ENCODE results near the gene AANAT.

AANAT gene

DNA sequence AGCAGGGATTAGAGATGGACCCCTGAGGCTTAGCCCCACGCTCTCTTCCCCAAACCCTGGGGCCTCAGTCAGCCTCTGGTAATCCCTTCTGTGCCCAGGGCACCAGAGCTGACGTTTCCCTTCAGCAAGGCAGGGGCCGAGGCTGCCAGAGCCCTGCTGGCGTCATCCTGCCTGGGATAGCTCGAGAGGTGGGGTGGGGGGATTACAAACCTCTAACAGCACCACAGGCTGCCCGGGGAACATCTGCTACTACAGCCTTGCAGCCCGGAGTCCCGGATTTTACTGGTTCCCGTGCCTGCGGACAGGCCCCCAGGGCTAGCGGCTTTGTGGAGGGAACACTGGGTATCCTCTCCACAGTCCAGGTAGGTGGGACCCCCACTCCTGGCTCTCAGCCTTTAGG is at the start of gene AANAT:
Gene AANAT, plus strand, starts transcription at position 238 of the 400 bp plus-strand sequence. CDS start 1,144 bp downstream, outside the sequence.
- DNase-seq (ENCODE audit: low read depth, low spot score): no peak

DNA sequence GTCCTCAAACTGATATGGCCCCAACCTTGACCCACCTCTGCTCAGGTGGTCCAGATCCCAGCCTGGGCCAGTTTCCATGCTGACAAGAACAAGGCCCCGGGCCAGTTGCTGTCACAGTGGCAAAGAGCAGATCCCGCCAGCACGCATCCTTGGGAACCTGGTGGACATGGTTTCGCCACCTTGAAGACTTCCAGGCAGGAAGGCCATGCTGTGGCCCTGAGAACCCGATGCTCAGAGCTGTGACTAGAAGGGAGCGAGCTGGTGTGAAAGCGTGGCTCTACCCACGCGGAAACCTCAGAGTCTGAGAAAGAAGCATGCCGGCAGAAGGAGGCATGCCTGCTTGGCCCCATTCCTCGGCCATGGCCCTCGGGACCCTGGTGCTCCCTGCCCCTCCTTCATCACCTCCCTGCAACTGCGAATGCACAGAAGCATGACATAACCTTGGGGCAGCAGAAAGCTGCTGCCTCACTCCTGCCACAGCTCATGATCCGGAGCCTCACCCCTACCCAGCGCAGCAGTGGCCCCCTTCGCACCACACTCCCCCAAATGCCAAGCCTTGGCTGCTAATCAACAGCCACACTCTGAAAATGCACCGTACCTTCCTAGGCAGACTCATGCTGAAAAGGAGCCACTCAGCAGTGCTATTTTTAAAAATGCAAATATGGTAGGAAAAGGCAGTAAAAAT is 47.7 kb upstream of the AANAT start:
- DNase-seq (ENCODE audit: low read depth, low spot score): no peak

DNA sequence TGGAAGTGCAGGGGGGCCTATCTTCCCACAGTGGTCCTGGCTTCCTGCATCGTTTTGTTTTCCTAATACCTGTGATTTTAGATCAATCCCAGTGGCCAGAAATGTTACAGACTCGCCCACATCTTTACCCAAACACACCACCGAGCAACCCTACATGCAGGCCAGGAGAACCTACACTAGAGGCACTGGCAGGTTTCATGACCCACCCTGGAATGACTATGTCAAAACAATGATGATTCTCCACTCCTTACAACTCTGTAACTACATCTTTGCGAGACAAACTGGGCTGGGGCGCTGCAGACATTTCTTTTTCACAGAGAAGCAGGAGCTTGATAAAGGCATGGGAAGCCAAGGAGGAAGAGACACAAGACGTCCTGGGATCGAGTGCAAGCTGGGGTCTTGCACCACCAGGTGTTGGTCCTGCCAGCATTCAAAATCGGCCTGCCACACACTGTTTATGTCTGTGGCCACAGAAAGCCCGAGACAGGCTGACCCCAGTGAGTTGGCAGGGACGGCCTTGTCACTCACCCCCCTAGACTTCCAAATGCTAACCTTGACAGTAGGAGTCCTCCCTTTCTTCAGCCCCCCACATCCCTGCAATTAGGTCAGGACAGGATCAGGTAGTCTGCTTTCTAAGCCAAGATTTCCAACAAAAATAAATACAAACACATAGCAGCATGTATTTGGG is 46.9 kb upstream of the AANAT start:
- no peak for DNase-seq (ENCODE audit: low read depth, low spot score)

DNA sequence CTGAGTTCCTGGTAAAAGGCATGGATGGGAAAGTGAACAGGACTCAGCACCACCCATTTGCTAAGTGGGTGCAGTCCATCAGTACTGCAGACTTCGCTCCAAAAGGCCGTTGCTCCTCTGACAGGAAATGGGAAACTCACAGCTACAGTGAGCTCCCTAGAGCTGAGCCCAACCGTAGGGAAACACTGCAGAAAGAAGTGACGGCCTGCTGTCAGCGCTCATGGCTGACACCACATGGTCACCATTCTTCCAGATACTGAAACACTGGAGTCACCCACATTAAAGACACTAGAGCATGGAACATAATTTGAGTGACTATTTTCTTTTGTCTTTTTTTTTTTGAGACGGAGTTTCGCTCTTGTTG is 46.4 kb upstream of the AANAT start:
- no peak for DNase-seq (ENCODE audit: low read depth, low spot score)

DNA sequence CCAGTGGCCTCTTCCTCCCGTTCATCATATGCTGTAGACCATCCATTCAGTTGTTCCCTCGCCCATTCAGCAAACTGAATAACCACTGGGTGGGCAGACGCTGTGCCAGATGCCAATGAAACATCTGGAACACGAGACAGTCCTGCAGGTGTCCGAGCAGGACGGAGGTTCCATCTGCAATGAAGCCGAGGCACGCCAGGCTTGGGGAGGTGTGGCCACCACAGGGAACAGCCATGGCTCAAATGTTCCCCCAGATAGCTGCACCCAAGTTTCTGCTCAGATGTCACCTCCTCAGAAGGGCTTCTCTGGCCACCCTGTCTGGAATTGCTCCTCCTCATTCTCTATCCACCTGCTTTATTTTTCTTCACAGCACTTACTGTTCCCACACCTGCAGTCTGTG is 45.0 kb upstream of the AANAT start:
- no peak for DNase-seq (ENCODE audit: low read depth, low spot score)

GRCh38 chr17:76422860-76423259 is 44.5 kb upstream of the AANAT start:
- no peak for DNase-seq (ENCODE audit: low read depth, low spot score)

- DNase-seq (ENCODE audit: low read depth, low spot score): no peak
Observed at GRCh38 chr17:76426853-76427252, 40.5 kb upstream of the AANAT start.

DNA sequence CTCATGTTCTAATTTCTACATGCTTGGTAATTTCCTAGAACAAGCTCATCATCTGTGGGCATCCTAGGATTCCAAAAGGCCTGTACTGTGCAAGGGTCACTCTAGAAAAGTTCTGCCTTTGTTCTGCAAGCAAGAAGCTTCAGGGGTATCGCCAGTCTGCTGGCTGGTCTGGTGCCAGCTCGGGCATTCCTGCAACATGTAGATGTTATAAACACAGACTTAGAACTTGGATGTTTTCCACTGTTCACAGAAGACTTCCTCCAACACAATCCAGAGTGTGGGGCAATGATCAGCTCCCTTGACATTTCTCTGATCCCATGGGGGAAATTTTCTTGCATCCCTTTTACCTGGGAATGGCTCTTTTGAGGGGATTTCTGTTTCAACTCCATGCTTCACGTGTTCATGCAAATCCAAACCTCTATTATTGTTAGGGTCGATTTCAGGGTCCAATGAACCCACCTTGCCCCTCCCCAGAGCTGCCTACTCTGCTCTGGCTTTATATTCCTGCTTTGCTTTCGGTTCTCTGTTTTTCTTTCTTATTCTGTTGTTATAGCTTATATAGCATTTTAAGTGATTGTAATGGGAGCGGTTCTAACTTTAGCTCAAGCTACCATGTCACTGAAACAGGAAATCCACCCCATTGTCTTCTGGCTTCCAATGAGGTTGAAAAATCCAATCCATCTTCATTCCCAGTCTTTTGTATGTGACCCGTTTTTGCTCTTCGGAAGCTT is 39.7 kb upstream of the AANAT start:
- no peak for DNase-seq (ENCODE audit: low read depth, low spot score)

DNA sequence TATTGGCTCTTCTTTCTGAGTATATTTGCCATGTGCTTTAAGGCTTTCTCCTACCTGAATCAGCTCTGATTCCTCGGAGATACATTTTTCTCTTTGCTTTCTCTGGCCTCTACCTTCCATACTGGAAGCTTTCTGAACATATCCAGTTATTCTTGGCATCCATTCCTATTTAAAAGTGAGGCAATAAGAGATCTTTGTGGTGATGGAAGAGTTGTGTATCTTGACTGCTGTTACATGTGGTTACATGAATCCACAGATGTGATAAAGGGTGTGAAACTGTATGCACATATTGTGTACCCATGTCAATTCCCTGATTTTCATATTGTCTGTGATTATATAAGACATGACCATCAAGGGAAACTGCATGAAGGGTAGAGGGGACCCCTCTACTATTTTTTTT is 38.9 kb upstream of the AANAT start:
- no peak for DNase-seq (ENCODE audit: low read depth, low spot score)

DNA sequence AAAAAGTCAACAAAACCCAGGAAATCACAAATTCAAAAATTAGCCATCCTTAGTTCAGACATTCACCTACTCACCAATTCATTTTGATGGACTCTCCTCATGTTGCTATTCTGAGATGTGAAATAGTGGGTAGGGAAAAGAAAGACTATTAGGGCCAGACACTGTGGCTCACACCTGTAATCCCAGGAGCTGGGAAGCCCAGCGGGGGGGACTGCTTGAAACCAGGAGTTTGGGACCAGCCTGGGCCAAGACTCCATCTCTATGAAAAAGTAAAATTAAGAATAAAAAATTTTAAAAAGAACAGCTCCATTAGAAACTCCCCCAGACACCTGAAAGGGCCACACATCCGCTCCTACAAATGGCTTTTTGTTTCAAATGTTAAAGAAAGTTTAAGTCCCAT is 35.9 kb upstream of the AANAT start:
- no peak for DNase-seq (ENCODE audit: low read depth, low spot score)

- no peak for DNase-seq (ENCODE audit: low read depth, low spot score)
Observed at GRCh38 chr17:76432004-76432403, 35.4 kb upstream of the AANAT start.

- no peak for DNase-seq (ENCODE audit: low read depth, low spot score)
Observed at GRCh38 chr17:76432712-76433336, 34.6 kb upstream of the AANAT start.

DNA sequence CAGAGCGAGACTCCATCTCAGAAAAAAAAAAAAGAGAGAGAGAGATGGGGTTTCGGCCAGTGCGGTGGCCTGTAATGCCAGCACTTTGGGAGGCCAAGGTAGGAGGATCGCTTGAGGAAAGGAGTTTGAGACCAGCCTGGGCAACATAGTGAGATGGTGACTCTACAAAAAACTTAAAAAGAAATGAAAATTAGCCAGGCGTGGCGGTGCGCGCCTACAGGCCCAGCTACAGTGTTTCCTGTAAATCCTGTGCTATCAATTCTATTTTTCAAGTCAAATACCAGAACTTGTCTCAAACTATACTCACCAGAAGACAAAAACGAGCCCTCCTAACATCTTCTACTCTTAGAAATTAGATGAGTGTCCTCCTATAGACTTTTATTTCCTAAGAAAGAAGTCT is 33.7 kb upstream of the AANAT start:
- no peak for DNase-seq (ENCODE audit: low read depth, low spot score)

- no peak for DNase-seq (ENCODE audit: low read depth, low spot score)
Observed at GRCh38 chr17:76434870-76435269, 32.5 kb upstream of the AANAT start.

DNA sequence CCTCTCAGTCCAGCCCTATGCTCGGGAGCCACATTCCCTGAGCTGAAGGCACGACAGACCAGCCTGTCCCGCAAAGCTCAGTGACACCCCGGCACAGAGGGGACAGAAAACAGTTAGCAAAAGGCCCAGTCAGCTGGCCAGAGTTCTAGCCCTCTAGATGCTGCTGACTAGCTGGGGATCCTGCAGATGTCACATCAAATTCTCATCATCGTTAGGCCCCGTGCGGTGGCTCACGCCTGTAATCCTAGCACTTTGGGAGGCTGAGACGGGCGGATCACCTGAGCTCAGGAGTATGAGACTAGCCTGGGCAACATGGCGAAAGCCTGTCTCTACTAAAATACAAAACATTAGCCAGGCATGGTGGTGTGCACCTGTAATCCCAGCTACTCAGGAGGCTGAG is 31.7 kb upstream of the AANAT start:
- no peak for DNase-seq (ENCODE audit: low read depth, low spot score)

GRCh38 chr17:76437467-76438402 is 29.7 kb upstream of the AANAT start:
- DNase-seq (ENCODE audit: low read depth, low spot score): no peak

GRCh38 chr17:76438906-76439305 is 28.5 kb upstream of the AANAT start:
- no peak for DNase-seq (ENCODE audit: low read depth, low spot score)

DNA sequence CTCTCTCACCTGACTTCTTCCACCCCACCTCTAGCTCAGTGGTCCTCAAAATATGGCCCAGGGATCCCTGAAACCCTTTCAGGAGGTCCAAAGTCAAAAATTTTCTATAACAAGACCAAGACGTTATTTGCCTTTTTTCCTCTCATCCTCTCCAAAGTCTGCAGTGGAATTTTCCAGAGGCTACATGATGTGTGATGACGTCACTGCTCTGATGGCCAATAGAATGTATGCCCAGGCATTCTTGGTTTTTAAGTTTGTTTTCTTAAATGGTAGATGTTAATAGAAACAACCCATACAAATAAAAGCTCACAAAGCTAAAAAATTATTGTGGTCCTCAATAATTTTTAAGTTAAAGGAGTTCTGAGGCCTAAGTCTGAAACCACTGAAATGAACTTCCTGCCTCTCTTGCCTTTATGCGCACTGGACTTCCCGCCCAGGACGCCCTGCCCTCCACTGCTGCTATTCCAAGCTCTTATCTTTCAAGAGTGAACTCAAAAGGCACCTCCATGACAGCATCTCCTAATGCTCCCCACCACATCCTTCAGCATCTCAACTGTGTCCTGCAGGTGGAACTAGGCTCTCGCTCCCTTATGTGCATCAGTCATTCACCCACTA is 28.0 kb upstream of the AANAT start:
- no peak for DNase-seq (ENCODE audit: low read depth, low spot score)

- no peak for DNase-seq (ENCODE audit: low read depth, low spot score)
Observed at GRCh38 chr17:76440751-76441362, 26.5 kb upstream of the AANAT start.

DNA sequence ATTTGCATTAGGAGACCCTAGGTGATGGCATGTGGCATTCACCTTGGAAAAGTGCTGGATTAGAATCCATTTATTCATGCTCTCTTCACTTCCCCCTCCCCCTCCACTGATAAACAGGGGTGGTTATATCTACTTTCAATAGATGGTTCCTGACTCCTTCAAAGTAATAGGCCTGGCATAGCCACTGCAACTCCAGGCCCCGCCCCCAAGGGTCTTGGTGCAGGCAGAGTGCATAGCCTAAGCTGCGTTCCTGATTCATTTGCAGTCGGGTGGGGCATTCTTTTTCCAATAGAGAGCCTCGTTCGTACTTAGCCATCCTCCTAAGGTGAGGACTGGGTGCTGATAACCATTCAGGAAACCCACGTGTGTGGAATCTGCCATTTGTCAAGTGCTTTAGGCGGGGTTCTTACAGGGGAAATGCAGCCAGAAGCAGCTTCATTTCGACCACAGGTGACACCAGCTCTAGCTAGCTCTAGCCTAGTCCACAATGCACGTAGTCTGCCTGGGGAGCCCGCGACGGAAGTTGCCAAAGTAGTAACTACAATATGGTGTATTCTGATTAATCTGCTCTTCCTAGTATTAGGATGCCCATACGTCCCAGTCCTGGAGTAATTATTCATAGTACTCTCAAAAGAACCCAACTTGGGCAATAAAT is 25.6 kb upstream of the AANAT start:
- no peak for DNase-seq (ENCODE audit: low read depth, low spot score)
